Measurements from ENCODE around the gene EXOC6B. TPM values are rescaled to one million over a fixed set of nuclear protein-coding genes. Genes with fewer than 3 reads are reported as not detected.

Gene EXOC6B
- total RNA-seq, 1 donor from 2014 or later = 13.8 TPM

DNA sequence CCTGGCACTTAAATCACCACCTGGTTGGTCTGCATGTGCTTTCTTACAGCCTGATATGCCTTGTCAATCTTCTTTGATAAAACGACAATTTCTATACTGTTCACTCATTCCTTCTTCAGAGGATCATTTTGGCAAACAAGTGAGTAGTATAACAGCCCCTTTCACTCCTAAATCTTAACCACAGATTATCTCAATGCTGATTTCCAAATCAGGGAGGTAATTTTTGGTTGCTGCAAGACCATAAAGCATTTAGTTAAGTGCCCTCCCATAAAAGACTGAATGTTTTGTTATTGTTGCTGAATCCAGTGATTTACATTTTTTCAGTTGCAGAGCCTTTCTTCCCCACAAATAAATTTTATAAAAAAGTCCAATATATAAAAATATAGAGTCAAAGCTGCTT lies 549.0 kb downstream of the EXOC6B start:
- H3K36me3 Mint-ChIP-seq (ENCODE audit: low read depth) = no peaks in the 10 kb centered on the region
- intact Hi-C loops (cut with micrococcal nuclease) = no loop called here
- H3K27ac Mint-ChIP-seq = no peak overlapping the region
- no peaks in the 10 kb centered on the region for H3K9me3 Mint-ChIP-seq
- H3K4me1 Mint-ChIP-seq = no peaks in the 10 kb centered on the region
- ChIA-PET POLR2A (no interaction called here), CTCF (no interaction called here)
- TF ChIP-seq, protein P1, sequence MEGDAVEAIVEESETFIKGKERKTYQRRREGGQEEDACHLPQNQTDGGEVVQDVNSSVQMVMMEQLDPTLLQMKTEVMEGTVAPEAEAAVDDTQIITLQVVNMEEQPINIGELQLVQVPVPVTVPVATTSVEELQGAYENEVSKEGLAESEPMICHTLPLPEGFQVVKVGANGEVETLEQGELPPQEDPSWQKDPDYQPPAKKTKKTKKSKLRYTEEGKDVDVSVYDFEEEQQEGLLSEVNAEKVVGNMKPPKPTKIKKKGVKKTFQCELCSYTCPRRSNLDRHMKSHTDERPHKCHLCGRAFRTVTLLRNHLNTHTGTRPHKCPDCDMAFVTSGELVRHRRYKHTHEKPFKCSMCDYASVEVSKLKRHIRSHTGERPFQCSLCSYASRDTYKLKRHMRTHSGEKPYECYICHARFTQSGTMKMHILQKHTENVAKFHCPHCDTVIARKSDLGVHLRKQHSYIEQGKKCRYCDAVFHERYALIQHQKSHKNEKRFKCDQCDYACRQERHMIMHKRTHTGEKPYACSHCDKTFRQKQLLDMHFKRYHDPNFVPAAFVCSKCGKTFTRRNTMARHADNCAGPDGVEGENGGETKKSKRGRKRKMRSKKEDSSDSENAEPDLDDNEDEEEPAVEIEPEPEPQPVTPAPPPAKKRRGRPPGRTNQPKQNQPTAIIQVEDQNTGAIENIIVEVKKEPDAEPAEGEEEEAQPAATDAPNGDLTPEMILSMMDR (IDR thresholded peaks at IDR 0.05) = no peak
- no peak for ATAC-seq (ENCODE audit: low read depth)
- no peaks in the 10 kb centered on the region for H3K27me3 Mint-ChIP-seq
- DNase-seq = no peak
- H3K4me3 Mint-ChIP-seq = no peak overlapping the region

- Mint-ChIP-seq H3K27me3 (no peaks in the 10 kb centered on the region), H3K36me3 (ENCODE audit: low read depth) (no peaks in the 10 kb centered on the region), H3K4me1 (no peaks in the 10 kb centered on the region), H3K4me3 (no peak overlapping the region), H3K9me3 (no peaks in the 10 kb centered on the region), H3K27ac (no peak overlapping the region)
- CTCF ChIA-PET = no interaction called here
- no peak for DNase-seq
- TF ChIP-seq, protein P1 (IDR thresholded peaks at IDR 0.05) = no peak
- POLR2A ChIA-PET = no interaction called here
- intact Hi-C loops (cut with micrococcal nuclease) = no loop called here
- no peak for ATAC-seq (ENCODE audit: low read depth)
Observed at GRCh38 chr2:72276356-72276755, 549.5 kb downstream of the EXOC6B start.

DNA sequence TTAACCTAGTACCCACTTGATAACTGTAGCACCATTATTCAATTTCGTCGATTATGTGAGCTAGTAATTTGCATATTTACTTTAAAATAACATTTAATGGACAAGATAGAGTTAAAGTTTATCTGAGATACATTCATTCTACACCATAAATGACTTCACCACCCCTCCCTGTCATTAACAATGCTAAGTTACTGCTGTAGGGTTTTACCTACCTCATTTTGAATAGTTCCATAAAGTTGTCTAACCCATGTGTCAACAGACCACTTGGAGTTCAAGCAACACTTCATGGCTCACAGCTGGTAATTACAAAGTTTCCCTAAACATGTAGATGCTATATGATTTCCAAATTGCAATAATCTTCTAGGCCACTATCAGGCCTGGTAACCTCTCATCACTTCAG lies 550.7 kb downstream of the EXOC6B start:
- TF ChIP-seq, protein P1 (IDR thresholded peaks at IDR 0.05) = no peak
- Mint-ChIP-seq H3K4me3 (no peak overlapping the region), H3K9me3 (no peaks in the 10 kb centered on the region), H3K27ac (no peak overlapping the region), H3K36me3 (ENCODE audit: low read depth) (no peaks in the 10 kb centered on the region), H3K4me1 (no peaks in the 10 kb centered on the region), H3K27me3 (no peaks in the 10 kb centered on the region)
- ChIA-PET CTCF (no interaction called here), POLR2A (no interaction called here)
- DNase-seq (no peak), ATAC-seq (ENCODE audit: low read depth) (no peak)
- intact Hi-C loops (cut with micrococcal nuclease) = no loop called here

DNA sequence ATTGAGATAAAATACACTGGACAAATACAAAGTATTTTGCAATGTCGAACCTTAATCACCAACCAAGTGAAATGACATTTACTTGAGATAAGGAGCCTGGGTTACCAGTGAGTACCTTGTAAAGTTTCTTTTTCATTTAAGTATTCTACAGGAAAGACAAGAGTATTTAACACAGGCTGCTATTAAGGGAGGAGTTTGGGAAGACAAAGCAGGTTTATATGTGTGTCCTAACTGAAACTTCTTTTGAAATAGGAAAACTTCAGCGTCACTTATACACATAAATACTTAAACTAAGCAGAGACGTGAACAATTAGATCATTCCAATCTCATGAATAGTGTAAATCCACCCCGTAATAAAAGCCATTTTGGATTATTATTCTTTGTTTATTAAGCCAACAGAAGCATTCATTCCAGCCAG lies 551.4 kb downstream of the EXOC6B start:
- no peak overlapping the region for H3K27ac Mint-ChIP-seq
- no peaks in the 10 kb centered on the region for H3K36me3 Mint-ChIP-seq (ENCODE audit: low read depth)
- no peak for DNase-seq
- TF ChIP-seq, protein P1 (IDR thresholded peaks at IDR 0.05) = no peak
- no peak for ATAC-seq (ENCODE audit: low read depth)
- H3K4me1 Mint-ChIP-seq = no peaks in the 10 kb centered on the region
- H3K9me3 Mint-ChIP-seq = no peaks in the 10 kb centered on the region
- no peaks in the 10 kb centered on the region for H3K27me3 Mint-ChIP-seq
- POLR2A ChIA-PET = no interaction called here
- intact Hi-C loops (cut with micrococcal nuclease) = no loop called here
- CTCF ChIA-PET = no interaction called here
- H3K4me3 Mint-ChIP-seq = no peak overlapping the region

GRCh38 chr2:72273384-72273783 lies 552.4 kb downstream of the EXOC6B start:
- TF ChIP-seq, protein P1 (IDR thresholded peaks at IDR 0.05) = no peak
- intact Hi-C loops (cut with micrococcal nuclease) = no loop called here
- ChIA-PET POLR2A (no interaction called here), CTCF (no interaction called here)
- Mint-ChIP-seq H3K36me3 (ENCODE audit: low read depth) (no peaks in the 10 kb centered on the region), H3K27ac (no peak overlapping the region), H3K4me1 (no peaks in the 10 kb centered on the region), H3K27me3 (no peaks in the 10 kb centered on the region), H3K4me3 (no peak overlapping the region), H3K9me3 (no peaks in the 10 kb centered on the region)
- DNase-seq = no peak
- ATAC-seq (ENCODE audit: low read depth) = no peak

Measured in activated B cell treated with CpG ODN at 0.5 μM for 24 hours (primary cell).